OCI-LY3 (cell line): Measurements from ENCODE around the gene THY1.

Experiments
- H2AFZ ChIP-seq: fragments of 200-600, 300-600 bp; shearing (Covaris generic); 2 replicates; pipeline ENCODE4 v1.6.0; 2014; ENCODE audit warnings: antibody characterized with exemption, low read depth, low read length
- H3K27ac ChIP-seq: fragments of 200-600, 300-600 bp; sonication (generic); 2 replicates; pipeline ENCODE4 v1.5.1; 2014; ENCODE audit warnings: mild to moderate bottlenecking, low read length, moderate library complexity, mixed read lengths
- H3K27me3 ChIP-seq: fragments of 200-600, 300-600 bp; sonication (generic); 2 replicates; pipeline ENCODE4 v1.6.1; 2014; ENCODE audit warnings: low read depth, low read length, mixed read lengths
- H3K36me3 ChIP-seq: fragments of 200-600, 300-600 bp; sonication (generic); replicated peaks from 2 replicates; pipeline ENCODE3; 2014; ENCODE audit warnings: low read depth, low read length, mixed read lengths
- H3K4me1 ChIP-seq: fragments of 300-600, 200-600 bp; sonication (generic); 2 replicates; pipeline ENCODE4 v1.6.1; 2014; ENCODE audit warnings: low read length, mixed read lengths
- H3K4me2 ChIP-seq: fragments of 200-600, 300-600 bp; sonication (generic); 2 replicates; pipeline ENCODE4 v1.6.1; 2014; ENCODE audit warnings: low read length, mixed read lengths
- H3K4me3 ChIP-seq: fragments of 300-600, 200-600 bp; sonication (generic); 2 replicates; pipeline ENCODE4 v1.5.1; 2014; ENCODE audit warnings: antibody characterized with exemption, mild to moderate bottlenecking, low read length, moderate library complexity
- H3K79me2 ChIP-seq: fragments of 300-600, 200-600 bp; shearing (Covaris generic); 2 replicates; pipeline ENCODE4 v1.6.1; 2014; ENCODE audit warnings: mild to moderate bottlenecking, low read length, mixed read lengths
- H3K9ac ChIP-seq: fragments of 300-600, 200-600 bp; shearing (Covaris generic); 2 replicates; pipeline ENCODE4 v1.6.0; 2014; ENCODE audit warnings: mild to moderate bottlenecking, low read length, moderate library complexity
- H3K9me3 ChIP-seq: fragments of 200-600, 300-600 bp; shearing (Covaris generic); 2 replicates; pipeline ENCODE4 v1.6.1; 2014; ENCODE audit warnings: low read length, mixed read lengths; ENCODE audit not compliant: insufficient read depth
- H4K20me1 ChIP-seq: fragments of 200-600, 300-600 bp; sonication (generic); 2 replicates; pipeline ENCODE4 v1.6.1; 2016; ENCODE audit warnings: low read length, mixed read lengths; ENCODE audit not compliant: insufficient read depth
- EZH2phosphoT487 ChIP-seq: fragments of 200-600 bp; shearing (Covaris generic); IDR thresholded peaks from 2 replicates; pipeline ENCODE4 v1.6.1; 2018; ENCODE audit warnings: antibody characterized with exemption, mixed run types, low read depth
- TF ChIP-seq, protein P1 (sequence below): fragments of 200-600, 300-600 bp; sonication (generic); IDR thresholded peaks from 2 replicates; pipeline ENCODE4 v1.5.1; 2014; ENCODE audit warnings: antibody characterized with exemption, low read length, low read depth

Gene THY1

DNA sequence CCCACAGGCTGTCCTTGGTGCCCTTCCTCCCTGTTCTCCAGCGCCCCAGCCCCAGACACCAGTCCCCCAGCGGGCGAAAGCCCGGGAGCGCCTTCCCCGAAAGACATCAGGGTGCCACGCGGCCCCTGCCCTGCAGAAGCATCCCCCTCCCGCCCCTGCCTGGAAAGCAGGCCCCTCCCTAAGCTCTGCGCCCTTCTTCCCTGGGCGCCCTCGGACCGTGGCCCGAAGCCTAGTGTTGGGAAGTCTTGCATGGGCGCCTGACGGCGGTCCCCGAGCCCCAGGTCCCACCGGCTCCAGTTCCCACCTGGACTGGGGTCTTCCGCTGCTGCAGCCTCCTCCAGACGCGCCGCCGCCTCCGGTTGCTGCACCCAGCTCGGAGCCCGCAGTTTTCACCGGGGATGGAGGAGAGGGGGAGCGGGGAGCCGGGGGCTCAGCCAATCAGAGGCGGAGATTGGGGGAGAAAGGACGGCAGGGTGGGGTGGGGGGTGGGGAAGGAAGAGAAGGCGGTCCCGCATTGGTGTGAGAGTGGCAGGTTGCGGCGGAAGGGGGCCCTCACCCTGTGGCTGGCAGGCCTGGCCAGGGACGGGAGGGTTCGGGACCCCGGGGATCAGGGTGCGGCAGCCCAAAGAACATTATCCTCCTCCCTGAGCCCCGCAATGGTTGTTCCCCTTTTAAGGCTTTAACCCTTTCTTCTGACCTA, at the start of gene THY1:
Gene THY1, minus strand, starts transcription at position 364 of the 700 bp plus-strand sequence. CDS start 2,267 bp downstream, outside the sequence.
- Histone ChIP-seq H2AFZ (no peak within 1 kb of the TSS), H3K4me3 (no peak within 1 kb of the TSS)

DNA sequence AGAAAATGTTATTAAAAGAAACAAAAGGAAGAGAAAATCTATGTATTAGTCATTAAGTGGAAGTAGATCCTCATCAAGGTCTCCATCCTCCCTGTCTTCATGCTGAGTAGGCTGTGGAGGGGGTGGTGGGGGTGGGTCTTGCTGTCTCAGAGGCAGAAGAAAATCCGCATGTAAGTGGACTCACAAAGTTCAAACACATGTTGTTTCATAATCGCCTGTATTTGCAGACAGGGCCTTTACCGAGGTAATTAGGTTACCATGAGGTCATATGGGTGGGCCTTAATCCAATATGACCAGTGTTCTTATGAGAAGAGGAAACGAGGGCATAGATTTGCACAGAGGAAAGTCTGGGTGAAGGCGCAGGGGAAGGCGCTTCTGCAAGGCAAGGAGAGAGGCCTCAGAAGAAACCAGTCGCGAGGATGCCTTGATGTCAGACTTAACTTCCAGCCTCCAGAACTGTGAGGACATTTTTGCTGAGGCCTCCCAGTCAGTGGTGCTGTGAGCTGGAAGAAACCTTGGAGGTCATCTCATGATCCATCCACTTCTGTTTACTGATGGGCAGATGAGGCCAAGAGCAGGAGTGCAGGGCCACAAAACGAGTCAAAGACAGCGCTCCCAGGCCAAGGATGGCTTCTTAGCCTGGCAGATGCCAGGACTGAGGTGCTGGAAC, 49.3 kb upstream of the THY1 start:
- Histone ChIP-seq H3K4me2 (peak overlapping the region; percentile 38), H4K20me1 (no peaks in the 10 kb centered on the region), H3K27me3 (peaks cover 11% of the 10 kb centered on the region; the same call in 1 of the 2 replicates), H3K27ac (no peak overlapping the region), H3K9ac (no peak overlapping the region), H3K9me3 (no peaks in the 10 kb centered on the region), H3K4me1 (peaks cover 13% of the 10 kb centered on the region), H3K36me3 (no peaks in the 10 kb centered on the region), H3K79me2 (no peaks in the 10 kb centered on the region), H3K4me3 (no peak overlapping the region), H2AFZ (no peak overlapping the region)
- TF ChIP-seq, protein P1, sequence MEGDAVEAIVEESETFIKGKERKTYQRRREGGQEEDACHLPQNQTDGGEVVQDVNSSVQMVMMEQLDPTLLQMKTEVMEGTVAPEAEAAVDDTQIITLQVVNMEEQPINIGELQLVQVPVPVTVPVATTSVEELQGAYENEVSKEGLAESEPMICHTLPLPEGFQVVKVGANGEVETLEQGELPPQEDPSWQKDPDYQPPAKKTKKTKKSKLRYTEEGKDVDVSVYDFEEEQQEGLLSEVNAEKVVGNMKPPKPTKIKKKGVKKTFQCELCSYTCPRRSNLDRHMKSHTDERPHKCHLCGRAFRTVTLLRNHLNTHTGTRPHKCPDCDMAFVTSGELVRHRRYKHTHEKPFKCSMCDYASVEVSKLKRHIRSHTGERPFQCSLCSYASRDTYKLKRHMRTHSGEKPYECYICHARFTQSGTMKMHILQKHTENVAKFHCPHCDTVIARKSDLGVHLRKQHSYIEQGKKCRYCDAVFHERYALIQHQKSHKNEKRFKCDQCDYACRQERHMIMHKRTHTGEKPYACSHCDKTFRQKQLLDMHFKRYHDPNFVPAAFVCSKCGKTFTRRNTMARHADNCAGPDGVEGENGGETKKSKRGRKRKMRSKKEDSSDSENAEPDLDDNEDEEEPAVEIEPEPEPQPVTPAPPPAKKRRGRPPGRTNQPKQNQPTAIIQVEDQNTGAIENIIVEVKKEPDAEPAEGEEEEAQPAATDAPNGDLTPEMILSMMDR: no peak
- TF ChIP-seq EZH2phosphoT487: no peak

More for the DNA sequence above, at the start of gene THY1:
- Histone ChIP-seq H3K4me2 (no peak within 1 kb of the TSS), H4K20me1 (no peaks in the 10 kb centered on the region), H3K27me3 (no peaks in the 10 kb centered on the region), H3K79me2 (no peaks in the 10 kb centered on the region), H3K36me3 (no peaks in the 10 kb centered on the region), H3K4me1 (peaks cover 3% of the 10 kb centered on the region; the same call in 1 of the 2 replicates), H3K9me3 (no peaks in the 10 kb centered on the region), H3K9ac (no peak within 1 kb of the TSS), H3K27ac (no peak within 1 kb of the TSS)
- TF ChIP-seq, protein P1: no peak
- no peak for TF ChIP-seq EZH2phosphoT487

DNA sequence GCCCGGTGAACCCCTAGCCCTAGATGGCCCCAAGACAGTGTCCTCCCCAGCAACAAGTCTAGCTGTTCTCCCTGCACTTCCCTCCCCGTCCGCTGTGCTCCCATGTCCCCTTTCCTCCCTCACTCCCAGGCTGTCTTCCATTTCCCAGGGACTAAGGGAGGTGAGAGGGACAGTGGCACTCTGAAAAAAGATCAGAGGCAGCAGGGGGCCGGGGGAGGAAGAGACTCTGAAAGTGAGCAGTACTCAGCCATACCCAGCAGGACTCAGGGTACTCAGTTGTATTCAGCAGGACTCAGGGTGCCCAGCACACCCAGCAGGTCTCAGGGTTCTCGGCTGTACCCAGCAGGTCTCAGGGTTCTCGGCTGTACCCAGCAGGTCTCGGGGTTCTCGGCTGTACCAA, 48.4 kb upstream of the THY1 start:
- H3K27me3 ChIP-seq: peaks cover 8% of the 10 kb centered on the region; the same call in 1 of the 2 replicates
- no peak overlapping the region for H3K9ac ChIP-seq
- H3K4me2 ChIP-seq: no peak overlapping the region
- H4K20me1 ChIP-seq: no peaks in the 10 kb centered on the region
- H3K4me3 ChIP-seq: no peak overlapping the region
- H3K79me2 ChIP-seq: no peaks in the 10 kb centered on the region
- H3K36me3 ChIP-seq: no peaks in the 10 kb centered on the region
- TF ChIP-seq, protein P1: no peak
- no peak for TF ChIP-seq EZH2phosphoT487
- no peak overlapping the region for H2AFZ ChIP-seq
- no peaks in the 10 kb centered on the region for H3K9me3 ChIP-seq
- peaks cover 13% of the 10 kb centered on the region for H3K4me1 ChIP-seq
- no peak overlapping the region for H3K27ac ChIP-seq
